Measurements from ENCODE around the gene COPZ1.
A peak's percentile ranks its signal among the peaks of the same experiment; 100 is the strongest.
"Not testable (repeated sequence)": the region's sequence is repeated elsewhere in the genome, so short reads cannot be mapped to it uniquely, and the experiment has no call there.

COPZ1 gene

DNA sequence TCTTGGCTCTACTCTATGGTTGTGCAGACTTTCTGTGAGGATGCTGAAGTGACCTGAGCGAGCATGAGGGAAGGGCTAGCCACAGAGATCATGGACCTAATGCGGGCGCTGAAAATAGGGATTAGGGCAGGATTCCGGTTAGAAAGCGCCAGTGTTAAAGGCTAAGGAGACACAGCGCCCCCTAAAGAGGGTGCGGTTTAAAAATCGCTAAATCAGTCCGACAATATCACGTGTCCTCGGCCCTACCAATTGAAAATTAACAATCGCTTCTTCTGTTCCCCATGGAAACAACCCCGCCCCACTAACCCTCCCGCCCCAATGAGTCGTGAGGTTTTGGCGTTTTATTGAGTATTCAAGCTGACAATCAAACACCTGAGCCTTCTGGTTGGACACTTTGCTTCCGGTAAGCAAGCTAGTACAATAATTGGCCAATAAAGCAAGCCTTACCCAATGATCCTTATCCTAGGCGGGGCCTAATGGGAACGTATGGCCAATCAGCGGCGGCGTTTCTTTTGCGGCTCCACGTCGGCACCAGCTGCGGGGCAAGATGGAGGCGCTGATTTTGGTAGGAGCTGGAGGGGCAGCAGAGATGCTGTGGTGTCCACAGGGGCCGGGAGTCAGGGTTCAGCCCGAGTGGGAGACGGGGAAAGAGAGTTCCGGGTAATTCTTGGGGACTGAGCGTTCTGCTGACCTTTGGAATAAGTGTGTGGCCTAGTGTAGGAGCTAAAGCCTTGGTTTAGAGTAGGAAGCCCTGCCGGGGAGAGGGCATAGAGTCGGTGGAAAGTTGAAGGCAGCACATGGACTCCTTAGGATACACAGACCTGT, at the start of gene COPZ1:
Gene COPZ1, plus strand, starts transcription at position 515 of the 825 bp plus-strand sequence. Its CDS starts 33 bp downstream, at position 548.
- H3K9me3 ChIP-seq (ENCODE audit: insufficient read depth, low read depth, low read length) = no peaks in the 10 kb centered on the region
- H3K27me3 ChIP-seq (ENCODE audit: insufficient read depth, low read length) = no peaks in the 10 kb centered on the region
- H3K9ac ChIP-seq (ENCODE audit: low read depth, low read length) = peak within 1 kb of the TSS; percentile 97
- H3K4me3 ChIP-seq (ENCODE audit: low read length) = peak within 1 kb of the TSS; percentile 98
- H3K4me1 ChIP-seq (ENCODE audit: insufficient read depth, low read length) = peaks cover 3% of the 10 kb centered on the region
- H3K27ac ChIP-seq (ENCODE audit: low read length) = no peak within 1 kb of the TSS
- no peaks in the 10 kb centered on the region for H3K36me3 ChIP-seq (ENCODE audit: insufficient read depth, low read depth, low read length)

GRCh38 chr12:54276368-54276767, 48.6 kb upstream of the COPZ1 start:
- Histone ChIP-seq H3K27ac (ENCODE audit: low read length) (no peak overlapping the region), H3K36me3 (ENCODE audit: insufficient read depth, low read depth, low read length) (peaks cover 54% of the 10 kb centered on the region)

GRCh38 chr12:54277823-54278276, 47.1 kb upstream of the COPZ1 start:
- H3K9ac ChIP-seq (ENCODE audit: low read depth, low read length) = peak overlapping the region; percentile 100; the same call in 1 of the 2 replicates
- peaks cover 61% of the 10 kb centered on the region for H3K36me3 ChIP-seq (ENCODE audit: insufficient read depth, low read depth, low read length)
- H3K27ac ChIP-seq (ENCODE audit: low read length) = no peak overlapping the region
- H3K4me3 ChIP-seq (ENCODE audit: low read length) = peak overlapping the region; percentile 94
- H3K27me3 ChIP-seq (ENCODE audit: insufficient read depth, low read length) = no peaks in the 10 kb centered on the region
- no peaks in the 10 kb centered on the region for H3K9me3 ChIP-seq (ENCODE audit: insufficient read depth, low read depth, low read length)
- H3K4me1 ChIP-seq (ENCODE audit: insufficient read depth, low read length) = peaks cover 14% of the 10 kb centered on the region

More at GRCh38 chr12:54276368-54276767, 48.6 kb upstream of the COPZ1 start:
- Histone ChIP-seq H3K4me1 (ENCODE audit: insufficient read depth, low read length) (peaks cover 11% of the 10 kb centered on the region), H3K9me3 (ENCODE audit: insufficient read depth, low read depth, low read length) (no peaks in the 10 kb centered on the region), H3K27me3 (ENCODE audit: insufficient read depth, low read length) (no peaks in the 10 kb centered on the region), H3K4me3 (ENCODE audit: low read length) (no peak overlapping the region), H3K9ac (ENCODE audit: low read depth, low read length) (peak overlapping the region; percentile 19; the same call in 1 of the 2 replicates)

- no peaks in the 10 kb centered on the region for H3K9me3 ChIP-seq (ENCODE audit: insufficient read depth, low read depth, low read length)
- peaks cover 20% of the 10 kb centered on the region for H3K4me1 ChIP-seq (ENCODE audit: insufficient read depth, low read length)
Observed at GRCh38 chr12:54279227-54279631, 45.7 kb upstream of the COPZ1 start.

GRCh38 chr12:54279632-54280467, 45.1 kb upstream of the COPZ1 start, which contains the start of gene CBX5:
Gene CBX5, minus strand, starts transcription at chr12:54280122. Its CDS starts 22,472 bp downstream, at chr12:54257650.
- Histone ChIP-seq H3K36me3 (ENCODE audit: insufficient read depth, low read depth, low read length) (peaks cover 64% of the 10 kb centered on the region), H3K9ac (ENCODE audit: low read depth, low read length) (peak within 1 kb of the TSS; percentile 100), H3K4me1 (ENCODE audit: insufficient read depth, low read length) (peaks cover 20% of the 10 kb centered on the region), H3K4me3 (ENCODE audit: low read length) (peak within 1 kb of the TSS; percentile 94), H3K27me3 (ENCODE audit: insufficient read depth, low read length) (no peaks in the 10 kb centered on the region), H3K9me3 (ENCODE audit: insufficient read depth, low read depth, low read length) (no peaks in the 10 kb centered on the region), H3K27ac (ENCODE audit: low read length) (peak within 1 kb of the TSS; percentile 97)

More at GRCh38 chr12:54279227-54279631, 45.7 kb upstream of the COPZ1 start:
- peak overlapping the region; percentile 100 for H3K9ac ChIP-seq (ENCODE audit: low read depth, low read length)
- H3K4me3 ChIP-seq (ENCODE audit: low read length) = peak overlapping the region; percentile 94
- peak overlapping the region; percentile 97 for H3K27ac ChIP-seq (ENCODE audit: low read length)
- no peaks in the 10 kb centered on the region for H3K27me3 ChIP-seq (ENCODE audit: insufficient read depth, low read length)
- H3K36me3 ChIP-seq (ENCODE audit: insufficient read depth, low read depth, low read length) = peaks cover 61% of the 10 kb centered on the region

- no peaks in the 10 kb centered on the region for H3K9me3 ChIP-seq (ENCODE audit: insufficient read depth, low read depth, low read length)
- H3K36me3 ChIP-seq (ENCODE audit: insufficient read depth, low read depth, low read length) = peaks cover 72% of the 10 kb centered on the region
- peak within 1 kb of the TSS; percentile 97 for H3K27ac ChIP-seq (ENCODE audit: low read length)
- H3K27me3 ChIP-seq (ENCODE audit: insufficient read depth, low read length) = no peaks in the 10 kb centered on the region
- H3K9ac ChIP-seq (ENCODE audit: low read depth, low read length) = peak within 1 kb of the TSS; percentile 100
- H3K4me3 ChIP-seq (ENCODE audit: low read length) = peak within 1 kb of the TSS; percentile 94
- peaks cover 20% of the 10 kb centered on the region for H3K4me1 ChIP-seq (ENCODE audit: insufficient read depth, low read length)
Observed at GRCh38 chr12:54280468-54281260, 44.3 kb upstream of the COPZ1 start, which contains the start of gene HNRNPA1. Gene HNRNPA1, plus strand, starts transcription at chr12:54280726. Its CDS starts 82 bp downstream, at chr12:54280808.

DNA sequence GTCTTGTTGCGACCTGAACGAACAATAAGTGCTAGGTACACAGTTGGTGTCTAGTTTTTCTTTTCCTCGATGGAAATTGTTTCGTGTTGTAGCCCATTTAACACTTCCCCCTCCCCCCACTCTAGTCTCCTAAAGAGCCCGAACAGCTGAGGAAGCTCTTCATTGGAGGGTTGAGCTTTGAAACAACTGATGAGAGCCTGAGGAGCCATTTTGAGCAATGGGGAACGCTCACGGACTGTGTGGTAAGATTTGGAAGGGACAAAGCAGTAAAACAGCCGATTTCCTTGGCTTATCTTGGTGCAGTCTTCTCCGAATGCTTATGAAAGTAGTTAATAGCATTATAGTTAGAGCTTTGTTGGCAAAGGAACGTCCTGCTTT, 43.7 kb upstream of the COPZ1 start:
- H3K4me3 ChIP-seq (ENCODE audit: low read length) = peak overlapping the region; percentile 94
- peak overlapping the region; percentile 100 for H3K9ac ChIP-seq (ENCODE audit: low read depth, low read length)
- not testable (repeated sequence) for H3K27me3 ChIP-seq (ENCODE audit: insufficient read depth, low read length); H3K9me3 ChIP-seq (ENCODE audit: insufficient read depth, low read depth, low read length)
- H3K36me3 ChIP-seq (ENCODE audit: insufficient read depth, low read depth, low read length) = peaks cover 75% of the 10 kb centered on the region
- peaks cover 20% of the 10 kb centered on the region for H3K4me1 ChIP-seq (ENCODE audit: insufficient read depth, low read length)
- H3K27ac ChIP-seq (ENCODE audit: low read length) = peak overlapping the region; percentile 85

GRCh38 chr12:54281694-54282093, 43.2 kb upstream of the COPZ1 start:
- H3K36me3 ChIP-seq (ENCODE audit: insufficient read depth, low read depth, low read length) = peaks cover 75% of the 10 kb centered on the region
- H3K9me3 ChIP-seq (ENCODE audit: insufficient read depth, low read depth, low read length); H3K27me3 ChIP-seq (ENCODE audit: insufficient read depth, low read length): not testable (repeated sequence)
- peaks cover 20% of the 10 kb centered on the region for H3K4me1 ChIP-seq (ENCODE audit: insufficient read depth, low read length)
- peak overlapping the region; percentile 94 for H3K4me3 ChIP-seq (ENCODE audit: low read length)
- peak overlapping the region; percentile 85 for H3K27ac ChIP-seq (ENCODE audit: low read length)
- peak overlapping the region; percentile 100 for H3K9ac ChIP-seq (ENCODE audit: low read depth, low read length)

DNA sequence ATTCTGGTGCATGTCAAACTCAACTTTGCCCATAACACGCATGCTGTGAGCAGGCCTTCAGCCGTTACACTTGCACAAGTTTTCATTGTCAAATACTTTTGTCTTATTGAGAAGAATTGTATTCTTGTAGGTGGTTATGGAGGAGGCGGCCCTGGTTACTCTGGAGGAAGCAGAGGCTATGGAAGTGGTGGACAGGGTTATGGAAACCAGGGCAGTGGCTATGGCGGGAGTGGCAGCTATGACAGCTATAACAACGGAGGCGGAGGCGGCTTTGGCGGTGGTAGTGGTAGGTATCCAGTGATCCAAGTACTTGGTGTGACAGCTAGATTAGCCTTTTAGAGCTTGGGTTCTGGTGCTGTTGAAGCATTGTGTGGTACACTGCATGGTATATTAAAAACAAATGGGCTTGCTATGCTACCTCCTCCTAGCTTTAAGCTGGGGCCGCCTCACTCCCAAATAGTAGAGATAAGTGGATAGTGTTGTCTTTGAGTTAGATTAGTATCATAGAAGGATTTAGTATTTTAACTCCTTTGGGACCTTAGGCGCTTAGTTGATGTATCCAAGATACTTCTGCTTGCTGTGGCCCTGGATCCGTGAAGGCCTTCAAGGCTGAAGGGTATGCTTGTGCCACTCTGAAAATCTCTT, 41.9 kb upstream of the COPZ1 start:
- Histone ChIP-seq H3K27me3 (ENCODE audit: insufficient read depth, low read length) (no peaks in the 10 kb centered on the region), H3K27ac (ENCODE audit: low read length) (no peak overlapping the region), H3K9me3 (ENCODE audit: insufficient read depth, low read depth, low read length) (no peaks in the 10 kb centered on the region), H3K9ac (ENCODE audit: low read depth, low read length) (peak overlapping the region; percentile 100; the same call in 1 of the 2 replicates), H3K36me3 (ENCODE audit: insufficient read depth, low read depth, low read length) (peaks cover 81% of the 10 kb centered on the region), H3K4me3 (ENCODE audit: low read length) (peak overlapping the region; percentile 94), H3K4me1 (ENCODE audit: insufficient read depth, low read length) (peaks cover 15% of the 10 kb centered on the region)

DNA sequence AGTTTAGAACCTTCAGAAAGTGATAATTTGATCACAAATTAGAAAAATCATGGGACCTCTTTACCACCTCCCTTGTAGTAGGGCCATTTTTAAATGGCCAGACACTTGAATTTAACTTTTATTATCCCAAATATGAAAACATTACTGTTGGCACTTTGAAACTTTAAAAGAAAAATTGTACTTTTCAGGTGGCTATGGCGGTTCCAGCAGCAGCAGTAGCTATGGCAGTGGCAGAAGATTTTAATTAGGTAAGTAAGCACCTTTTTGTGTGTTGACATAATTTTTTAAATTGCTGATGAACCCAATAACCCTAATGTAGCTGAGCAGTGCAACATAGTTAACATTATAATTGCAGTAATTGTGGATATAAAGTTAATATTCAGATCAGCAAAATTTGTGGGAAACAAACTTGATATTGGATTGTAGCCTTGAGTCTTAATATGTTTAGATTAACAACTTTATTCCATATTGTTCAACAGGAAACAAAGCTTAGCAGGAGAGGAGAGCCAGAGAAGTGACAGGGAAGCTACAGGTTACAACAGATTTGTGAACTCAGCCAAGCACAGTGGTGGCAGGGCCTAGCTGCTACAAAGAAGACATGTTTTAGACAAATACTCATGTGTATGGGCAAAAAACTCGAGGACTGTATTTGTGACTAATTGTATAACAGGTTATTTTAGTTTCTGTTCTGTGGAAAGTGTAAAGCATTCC, 40.7 kb upstream of the COPZ1 start:
- not testable (repeated sequence) for H3K9me3 ChIP-seq (ENCODE audit: insufficient read depth, low read depth, low read length); H3K27ac ChIP-seq (ENCODE audit: low read length); H3K27me3 ChIP-seq (ENCODE audit: insufficient read depth, low read length); H3K4me1 ChIP-seq (ENCODE audit: insufficient read depth, low read length)
- H3K36me3 ChIP-seq (ENCODE audit: insufficient read depth, low read depth, low read length) = peaks cover 77% of the 10 kb centered on the region
- peak overlapping the region; percentile 100 for H3K9ac ChIP-seq (ENCODE audit: low read depth, low read length)
- H3K4me3 ChIP-seq (ENCODE audit: low read length) = peak overlapping the region; percentile 94

All from iPS-20b (cell line).